Measurements from ENCODE around the gene PRDM16.

- TF ChIP-seq RAD21 (IDR thresholded peaks at IDR 0.05) (no peak), ATF3 (IDR thresholded peaks at IDR 0.05) (no peak)
- TF ChIP-seq, protein P1, sequence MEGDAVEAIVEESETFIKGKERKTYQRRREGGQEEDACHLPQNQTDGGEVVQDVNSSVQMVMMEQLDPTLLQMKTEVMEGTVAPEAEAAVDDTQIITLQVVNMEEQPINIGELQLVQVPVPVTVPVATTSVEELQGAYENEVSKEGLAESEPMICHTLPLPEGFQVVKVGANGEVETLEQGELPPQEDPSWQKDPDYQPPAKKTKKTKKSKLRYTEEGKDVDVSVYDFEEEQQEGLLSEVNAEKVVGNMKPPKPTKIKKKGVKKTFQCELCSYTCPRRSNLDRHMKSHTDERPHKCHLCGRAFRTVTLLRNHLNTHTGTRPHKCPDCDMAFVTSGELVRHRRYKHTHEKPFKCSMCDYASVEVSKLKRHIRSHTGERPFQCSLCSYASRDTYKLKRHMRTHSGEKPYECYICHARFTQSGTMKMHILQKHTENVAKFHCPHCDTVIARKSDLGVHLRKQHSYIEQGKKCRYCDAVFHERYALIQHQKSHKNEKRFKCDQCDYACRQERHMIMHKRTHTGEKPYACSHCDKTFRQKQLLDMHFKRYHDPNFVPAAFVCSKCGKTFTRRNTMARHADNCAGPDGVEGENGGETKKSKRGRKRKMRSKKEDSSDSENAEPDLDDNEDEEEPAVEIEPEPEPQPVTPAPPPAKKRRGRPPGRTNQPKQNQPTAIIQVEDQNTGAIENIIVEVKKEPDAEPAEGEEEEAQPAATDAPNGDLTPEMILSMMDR (IDR thresholded peaks at IDR 0.05; ENCODE audit: low read depth, low read length, missing input control) = no peak
Observed at GRCh38 chr1:3142751-3143150, 73.7 kb downstream of the PRDM16 start.
